ENCODE data around the gene TAAR2. TPM values are rescaled to one million over a fixed set of nuclear protein-coding genes. Genes with fewer than 3 reads are reported as not detected.

TAAR2 gene
- total RNA-seq, 1 experiment from 2014 or later = not detected

- TF ChIP-seq SIN3A (IDR thresholded peaks at IDR 0.05; ENCODE audit: low read depth) (no peak), JUND (IDR thresholded peaks at IDR 0.05) (no peak), ZBTB33 (IDR thresholded peaks at IDR 0.05; ENCODE audit: extremely low read depth, insufficient replicate concordance, low read length) (no peak), RAD21 (IDR thresholded peaks at IDR 0.05; ENCODE audit: low read depth) (no peak), CBX3 (IDR thresholded peaks at IDR 0.05; ENCODE audit: low read depth) (no peak), SRF (IDR thresholded peaks at IDR 0.05; ENCODE audit: low read depth) (no peak), SP1 (IDR thresholded peaks at IDR 0.05; ENCODE audit: low read depth) (no peak), EGR1 (IDR thresholded peaks at IDR 0.05; ENCODE audit: low read depth) (no peak), EZH2 (IDR thresholded peaks at IDR 0.05) (no peak), MAX (IDR thresholded peaks at IDR 0.05) (no peak), ZFX (IDR thresholded peaks at IDR 0.05) (no peak), FOSL1 (IDR thresholded peaks at IDR 0.05; ENCODE audit: low read depth) (no peak), ATF3 (IDR thresholded peaks at IDR 0.05) (no peak), POLR2A (IDR thresholded peaks at IDR 0.05; ENCODE audit: borderline replicate concordance, extremely low read depth, insufficient read depth, insufficient read length) (no peak), CTCF (IDR thresholded peaks at IDR 0.05 in 2 of 3, conservative IDR thresholded peaks at IDR 0.05 in 1 of 3; ENCODE audit: borderline replicate concordance in 1 of 3, insufficient read depth in 1 of 3, low read depth in 2 of 3, low read length in 2 of 3) (no peak), EZH2phosphoT487 (IDR thresholded peaks at IDR 0.05; ENCODE audit: borderline replicate concordance) (no peak), POLR2AphosphoS5 (IDR thresholded peaks at IDR 0.05; ENCODE audit: low read depth, low read length) (no peak), ELF1 (IDR thresholded peaks at IDR 0.05; ENCODE audit: borderline replicate concordance, low read depth) (no peak), YY1 (IDR thresholded peaks at IDR 0.05; ENCODE audit: extremely low read depth, insufficient replicate concordance, low read depth, low read length) (no peak), REST (IDR thresholded peaks at IDR 0.05; ENCODE audit: low read depth) (no peak)
- Histone ChIP-seq H3K9ac (ENCODE audit: low read length) (no peak overlapping the region), H3K9me3 (ENCODE audit: control insufficient read depth in 1 of 2, insufficient read depth in 1 of 2, low read depth in 1 of 2, low read length in 2 of 2) (no peaks in the 10 kb centered on the region), H3K79me2 (ENCODE audit: insufficient read depth, low read length) (no peaks in the 10 kb centered on the region), H2AFZ (ENCODE audit: low read depth, low read length, poor library complexity, severe bottlenecking) (no peak overlapping the region), H3K4me1 (ENCODE audit: control insufficient read depth in 1 of 2, insufficient read depth in 2 of 2, low read length in 2 of 2) (peaks cover 0 to 5% of the 10 kb centered on the region in 2 experiments; a peak in 2 of 4 replicates), H3K27ac (ENCODE audit: low read depth, low read length) (no peak overlapping the region), H3K4me3 (replicated peaks in 1 of 2; ENCODE audit: low read depth in 1 of 2, low read length in 2 of 2) (no peak overlapping the region), H3K9me2 (ENCODE audit: insufficient read depth) (no peaks in the 10 kb centered on the region), H3K36me3 (ENCODE audit: control insufficient read depth in 1 of 2, insufficient read depth in 2 of 2, low read length in 2 of 2) (no peaks in the 10 kb centered on the region), H3K27me3 (ENCODE audit: insufficient read depth, low read length) (no peaks in the 10 kb centered on the region), H4K20me1 (ENCODE audit: insufficient read depth) (no peaks in the 10 kb centered on the region), H3K4me2 (ENCODE audit: low read length) (no peak overlapping the region)
- no TSS peak for BruUV-seq (replicated peaks)
- POLR2A ChIA-PET = interaction anchor here (1.6 kb wide), 1 partner anchor 144 kb away, joined by 9 read pairs; the partner anchor contains the start of gene RPS12
- ATAC-seq (no peak), DNase-seq (ENCODE audit: low read depth, low spot score) (no peak)
- intact Hi-C loops (cut with micrococcal nuclease) = no loop called here
- RAD21 ChIA-PET (ENCODE audit: low non-redundant PET in 1 of 2, low total read pairs in 2 of 2, uncharacterized antibody in 2 of 2, unreplicated experiment in 2 of 2) = no interaction called here
- CTCF ChIA-PET = interaction anchor here (2.3 to 2.4 kb wide), 2 partner anchors 96 to 127 kb away, joined by 12 read pairs; partner anchors contain the start of gene SLC18B1
Measured at GRCh38 chr6:132671295-132671694, 47.2 kb upstream of the TAAR2 start.
